ENCODE measurements around the gene OR14C36.

- TF ChIP-seq CTCF (optimal IDR thresholded peaks at IDR 0.05 in 1 of 3, IDR thresholded peaks at IDR 0.05 in 1 of 3, conservative IDR thresholded peaks at IDR 0.05 in 1 of 3; ENCODE audit: extremely low read depth in 1 of 3, insufficient read depth in 2 of 3, low read length in 3 of 3) (no peak), EZH2 (IDR thresholded peaks at IDR 0.05; ENCODE audit: low read length) (no peak)
Observed at GRCh38 chr1:248348475-248348874, at the start of gene OR14C36.
